HCT116 (cell line): ENCODE data around the gene SFXN2. TPM values are rescaled to one million over a fixed set of nuclear protein-coding genes. Genes with fewer than 3 reads are reported as not detected.

ENCODE experiments used
- ATAC-seq: fragments of 200-7000 bp; cut with Tn5 transposase; 2 replicates; pipeline ENCODE4 v1.9.1; 2020; ENCODE audit warnings: mild to moderate bottlenecking, moderate library complexity
- BruUV-seq: library from RNA; stranded (reverse); fragments of 400-500 nt; replicated peaks from 2 replicates; lab custom pipeline; 2021; lab: Mats Ljungman, UMichigan
- CTCF ChIA-PET: fragments of 300-600 bp; sonication (Branson Sonifier 250); formaldehyde crosslinking; loops from one replicate; lab custom pipeline; 2021; ENCODE audit warnings: antibody characterized with exemption; lab: Charles Lee
- POLR2A ChIA-PET: fragments of 300-600, 350-600 bp; sonication (Branson Sonifier 250); formaldehyde crosslinking; loops from one replicate; lab custom pipeline; 2021; ENCODE audit warnings: antibody characterized with exemption; lab: Charles Lee
- RAD21 ChIA-PET, 2 experiments: fragments of 300-600 bp; sonication (Branson Sonifier 250); formaldehyde crosslinking; loops; one replicate each; lab custom pipeline; 2023; ENCODE audit warnings: low total read pairs in 2 of 2; ENCODE audit not compliant: uncharacterized antibody in 2 of 2, unreplicated experiment in 2 of 2, low non-redundant PET in 1 of 2; lab: Charles Lee
- DNase-seq: peaks from one replicate; pipeline ENCODE4 v3.0.0-alpha.2; 2010; ENCODE audit warnings: low read depth, low spot score
- H2AFZ ChIP-seq: fragments of 200-600 bp; shearing (Covaris generic), sonication (generic); 2 replicates; pipeline ENCODE4 v1.6.1; 2017; ENCODE audit warnings: low read depth, mixed run types, mixed read lengths, antibody characterized with exemption, low read length; ENCODE audit not compliant: poor library complexity, severe bottlenecking
- H3K27ac ChIP-seq: 2 replicates; pipeline ENCODE4 v1.5.1; 2012; ENCODE audit warnings: low read depth, low read length
- H3K27me3 ChIP-seq: fragments of 200-600 bp; sonication (generic); 2 replicates; pipeline ENCODE4 v1.6.1; 2016; ENCODE audit warnings: mixed run types, low read length, mixed read lengths; ENCODE audit not compliant: insufficient read depth
- H3K36me3 ChIP-seq, 2 experiments: fragments of 200-500 bp in 1 of 2; fragments of 200-600 bp in 1 of 2; sonication (Bioruptor generic) in 1 of 2; sonication (generic) in 1 of 2; 2 replicates each; pipeline versions ENCODE4 v1.5.1 to v1.6.1; 2014 to 2016; ENCODE audit warnings: low read length in 2 of 2, inconsistent platforms in 1 of 2, mixed read lengths in 1 of 2, mixed run types in 1 of 2; ENCODE audit not compliant: insufficient read depth in 2 of 2, control insufficient read depth in 1 of 2
- H3K4me1 ChIP-seq, 2 experiments: fragments of 200-600 bp in 1 of 2; sonication (generic) in 1 of 2; 2 replicates each; pipeline versions ENCODE4 v1.5.1 to v1.6.1; 2012 to 2017; ENCODE audit warnings: low read length in 2 of 2, inconsistent platforms in 1 of 2, mild to moderate bottlenecking in 1 of 2, mixed read lengths in 1 of 2, mixed run types in 1 of 2, moderate library complexity in 1 of 2; ENCODE audit not compliant: insufficient read depth in 2 of 2, control insufficient read depth in 1 of 2
- H3K4me2 ChIP-seq: fragments of 200-600 bp; sonication (generic); 2 replicates; pipeline ENCODE4 v1.6.1; 2017; ENCODE audit warnings: mixed run types, low read length, mixed read lengths
- H3K4me3 ChIP-seq, 2 experiments: fragments of 200-600 bp in 1 of 2; sonication (generic) in 1 of 2; replicated peaks in 1 of 2; 2 replicates each; pipeline ENCODE4 v1.5.1; 2011 to 2016; ENCODE audit warnings: low read length in 2 of 2, control low read depth in 1 of 2, low read depth in 1 of 2, mild to moderate bottlenecking in 1 of 2, mixed read lengths in 1 of 2, mixed run types in 1 of 2
- H3K79me2 ChIP-seq: fragments of 200-600 bp; sonication (generic); 2 replicates; pipeline ENCODE4 v1.6.1; 2017; ENCODE audit warnings: mild to moderate bottlenecking, mixed run types, low read length, moderate library complexity, mixed read lengths; ENCODE audit not compliant: insufficient read depth
- H3K9ac ChIP-seq: fragments of 200-600 bp; sonication (generic); 2 replicates; pipeline ENCODE4 v1.6.1; 2016; ENCODE audit warnings: low read length, mixed read lengths
- H3K9me2 ChIP-seq: fragments of 200-600 bp; sonication (generic), shearing (Covaris generic); 2 replicates; pipeline ENCODE4 v1.6.1; 2017; ENCODE audit warnings: mixed run types, mild to moderate bottlenecking, moderate library complexity; ENCODE audit not compliant: insufficient read depth
- H3K9me3 ChIP-seq, 2 experiments: fragments of 200-500 bp in 1 of 2; fragments of 200-600 bp in 1 of 2; sonication (Bioruptor generic) in 1 of 2; sonication (generic) in 1 of 2; 2 replicates each; pipeline ENCODE4 v1.6.1; 2014 to 2017; ENCODE audit warnings: low read length in 2 of 2, mixed read lengths in 2 of 2, inconsistent platforms in 1 of 2, low read depth in 1 of 2, mild to moderate bottlenecking in 1 of 2, mixed run types in 1 of 2, moderate library complexity in 1 of 2; ENCODE audit not compliant: control insufficient read depth in 1 of 2, insufficient read depth in 1 of 2
- H4K20me1 ChIP-seq: fragments of 200-600 bp; sonication (generic), shearing (Covaris generic); 2 replicates; pipeline ENCODE4 v1.6.1; 2017; ENCODE audit warnings: mixed run types, mild to moderate bottlenecking, moderate library complexity; ENCODE audit not compliant: insufficient read depth
- CBX3 ChIP-seq: IDR thresholded peaks from 2 replicates; pipeline ENCODE4 v1.6.1; 2012; ENCODE audit warnings: low read depth
- CEBPB ChIP-seq: IDR thresholded peaks from 2 replicates; pipeline ENCODE4 v1.6.1; 2012; ENCODE audit warnings: low read depth
- EGR1 ChIP-seq: IDR thresholded peaks from 2 replicates; pipeline ENCODE4 v1.6.1; 2012; ENCODE audit warnings: low read depth
- ELF1 ChIP-seq: IDR thresholded peaks from 2 replicates; pipeline ENCODE4 v1.6.1; 2012; ENCODE audit warnings: low read depth, borderline replicate concordance
- EZH2 ChIP-seq: fragments of 200-600 bp; sonication (generic); IDR thresholded peaks from 2 replicates; pipeline ENCODE4 v1.6.1; 2017; ENCODE audit warnings: antibody characterized with exemption, mixed run types
- MAX ChIP-seq: IDR thresholded peaks from 2 replicates; pipeline ENCODE4 v1.6.1; 2012
- POLR2A ChIP-seq: IDR thresholded peaks from 2 replicates; pipeline ENCODE4 v1.7.0; 2011; ENCODE audit warnings: borderline replicate concordance; ENCODE audit not compliant: insufficient read depth, insufficient read length; ENCODE audit errors: extremely low read depth
- POLR2AphosphoS5 ChIP-seq: IDR thresholded peaks from 2 replicates; pipeline ENCODE4 v1.6.1; 2011; ENCODE audit warnings: mild to moderate bottlenecking, low read depth, low read length, moderate library complexity
- RAD21 ChIP-seq: IDR thresholded peaks from 2 replicates; pipeline ENCODE4 v1.6.1; 2012; ENCODE audit warnings: low read depth, mild to moderate bottlenecking
- REST ChIP-seq: IDR thresholded peaks from 2 replicates; pipeline ENCODE4 v1.6.1; 2012; ENCODE audit warnings: low read depth
- SIN3A ChIP-seq: IDR thresholded peaks from 2 replicates; pipeline ENCODE4 v1.6.1; 2012; ENCODE audit warnings: low read depth
- YY1 ChIP-seq: IDR thresholded peaks from 2 replicates; pipeline ENCODE4 v1.6.1; 2011; ENCODE audit warnings: low read length, low read depth, moderate library complexity, mild to moderate bottlenecking; ENCODE audit not compliant: insufficient replicate concordance; ENCODE audit errors: extremely low read depth
- ZBTB33 ChIP-seq: IDR thresholded peaks from 2 replicates; pipeline ENCODE4 v1.6.1; 2011; ENCODE audit warnings: mild to moderate bottlenecking, low read length, moderate library complexity; ENCODE audit not compliant: insufficient replicate concordance; ENCODE audit errors: extremely low read depth
- ZFX ChIP-seq: fragments of 450-650 bp; IDR thresholded peaks from 2 replicates; pipeline ENCODE4 v1.6.1; 2017
- ZNF274 ChIP-seq: fragments of 200-500 bp; sonication (Bioruptor generic); IDR thresholded peaks from 2 replicates; pipeline ENCODE4 v1.6.1; 2014; ENCODE audit warnings: mild to moderate bottlenecking, low read depth, low read length, inconsistent platforms
- intact Hi-C: fragments of 100-400 bp; cut with micrococcal nuclease; formaldehyde crosslinking; loops from 2 replicates; pipeline ENCODE4 v1.10.0; 2022
- total RNA-seq: library from RNA; stranded (reverse); gene quantifications from one replicate; pipeline ENCODE4 v1.2.1, GENCODE V29; 2021; ENCODE audit not compliant: unreplicated experiment

The SFXN2 gene
- total RNA-seq, 1 experiment from 2014 or later = 22.9 TPM

GRCh38 chr10:102731222-102731800 is 16.9 kb downstream of the SFXN2 start:
- Histone ChIP-seq H4K20me1 (no peaks in the 10 kb centered on the region), H3K9me2 (no peaks in the 10 kb centered on the region), H3K4me1 (peaks cover 0 to 6% of the 10 kb centered on the region in 2 experiments; a peak in 2 of 4 replicates), H3K4me2 (no peak overlapping the region), H3K27me3 (no peaks in the 10 kb centered on the region), H3K9ac (no peak overlapping the region), H3K4me3 (no peak overlapping the region), H2AFZ (no peak overlapping the region), H3K27ac (no peak overlapping the region), H3K9me3 (no peaks in the 10 kb centered on the region), H3K36me3 (peaks cover 25 to 26% of the 10 kb centered on the region in 2 experiments; a peak in 2 of 4 replicates), H3K79me2 (no peaks in the 10 kb centered on the region)
- no peak for TF ChIP-seq ELF1
- no peak for TF ChIP-seq POLR2A
- no peak for TF ChIP-seq CBX3
- no peak for TF ChIP-seq CEBPB
- no peak for TF ChIP-seq ZFX
- TF ChIP-seq POLR2AphosphoS5 = no peak
- TF ChIP-seq EGR1 = no peak
- TF ChIP-seq ZBTB33 = no peak
- TF ChIP-seq MAX = no peak
- TF ChIP-seq YY1 = no peak
- TF ChIP-seq EZH2 = no peak
- TF ChIP-seq RAD21 = no peak
- TF ChIP-seq ZNF274 = no peak
- no peak for TF ChIP-seq SIN3A
- TF ChIP-seq REST = no peak
- RAD21 ChIA-PET = no interaction called here
- TSS peak; percentile 9 for BruUV-seq
- CTCF ChIA-PET = interaction anchor here (1.3 kb wide), 1 partner anchor 10 kb away, joined by 4 read pairs; no protein-coding TSS in a partner anchor
- DNase-seq (no peak), ATAC-seq (no peak)
- intact Hi-C loops = loop anchor here (10.0 kb wide), 1 partner anchor 753 kb away; no protein-coding TSS in a partner anchor
- POLR2A ChIA-PET = interaction anchor here (0.6 to 1.2 kb wide), 2 partner anchors 12 to 170 kb away, joined by 3 read pairs; partner anchors contain the start of gene WBP1L
